Activated T-cell treated with anti-CD3 and anti-CD28 coated beads for 24 hours (primary cell): ENCODE results near the gene LAMB2.

Source experiments
- DNase-seq: peaks from one replicate; pipeline ENCODE4 v3.0.0-alpha.2; 2020; ENCODE audit warnings: low read depth

Gene LAMB2

DNA sequence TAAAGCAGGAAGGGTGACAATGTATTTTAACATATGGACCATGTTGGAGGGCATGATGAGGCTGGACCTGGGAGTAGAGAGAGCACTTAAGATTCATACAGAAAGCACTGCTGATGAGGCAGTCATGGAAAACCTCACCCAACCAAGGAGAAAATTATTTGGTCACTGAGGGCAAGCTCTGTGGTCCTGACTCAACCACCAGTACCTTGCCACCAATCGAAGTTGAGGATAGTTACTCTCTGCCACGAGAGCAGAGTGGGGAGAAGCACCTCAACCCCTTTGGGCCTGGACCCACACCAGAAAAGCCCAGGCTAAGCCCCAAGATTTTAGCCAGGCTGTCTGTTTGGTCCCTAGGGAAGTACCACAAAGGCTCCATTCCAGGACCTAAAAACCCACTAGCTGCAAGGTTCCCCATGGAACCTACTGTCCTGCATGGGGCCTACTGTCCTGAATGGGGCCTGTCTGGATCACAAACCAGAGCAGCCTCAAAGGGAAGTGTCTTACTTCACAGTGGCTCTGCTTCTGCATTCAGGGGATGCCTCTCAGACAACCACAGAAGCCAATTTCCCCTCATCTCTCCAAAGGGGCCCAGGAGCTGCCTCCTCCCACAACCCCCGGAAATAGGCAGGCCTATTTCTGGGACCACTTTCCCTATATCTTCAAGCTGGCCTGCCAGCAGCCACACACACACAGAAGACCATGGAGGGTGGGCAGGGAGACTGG, 29.1 kb upstream of the LAMB2 start:
- DNase-seq = no peak

GRCh38 chr3:49161197-49161596, 28.3 kb upstream of the LAMB2 start:
- DNase-seq = no peak

DNA sequence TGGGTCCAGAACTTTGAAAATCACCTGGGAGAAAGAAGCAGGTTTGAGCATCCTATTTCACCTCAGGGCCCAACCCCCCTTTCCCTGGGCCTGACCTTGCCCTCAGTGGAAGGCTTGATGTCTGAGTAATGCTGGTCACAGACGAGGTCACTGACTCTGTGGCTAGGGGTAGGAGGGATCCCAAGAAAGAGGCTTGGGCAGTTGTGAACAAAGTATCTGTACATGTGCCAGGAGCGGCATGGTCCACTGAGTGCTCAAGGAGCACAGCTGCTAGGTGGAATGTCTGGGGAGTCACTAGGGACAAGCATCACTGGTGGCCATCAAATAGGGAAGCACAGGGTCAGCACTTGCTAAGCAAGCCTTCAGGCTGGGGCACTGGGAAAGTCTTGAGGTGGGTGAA, 25.9 kb upstream of the LAMB2 start:
- no peak for DNase-seq

- peak; percentile 45 for DNase-seq
Observed at GRCh38 chr3:49158103-49158709, 25.4 kb upstream of the LAMB2 start.

- DNase-seq = no peak
Observed at GRCh38 chr3:49157289-49157688, 24.4 kb upstream of the LAMB2 start.

GRCh38 chr3:49153349-49153912, 20.6 kb upstream of the LAMB2 start:
- no peak for DNase-seq

GRCh38 chr3:49151610-49152009, 18.8 kb upstream of the LAMB2 start:
- no peak for DNase-seq

GRCh38 chr3:49148159-49148558, 15.3 kb upstream of the LAMB2 start:
- no peak for DNase-seq

DNA sequence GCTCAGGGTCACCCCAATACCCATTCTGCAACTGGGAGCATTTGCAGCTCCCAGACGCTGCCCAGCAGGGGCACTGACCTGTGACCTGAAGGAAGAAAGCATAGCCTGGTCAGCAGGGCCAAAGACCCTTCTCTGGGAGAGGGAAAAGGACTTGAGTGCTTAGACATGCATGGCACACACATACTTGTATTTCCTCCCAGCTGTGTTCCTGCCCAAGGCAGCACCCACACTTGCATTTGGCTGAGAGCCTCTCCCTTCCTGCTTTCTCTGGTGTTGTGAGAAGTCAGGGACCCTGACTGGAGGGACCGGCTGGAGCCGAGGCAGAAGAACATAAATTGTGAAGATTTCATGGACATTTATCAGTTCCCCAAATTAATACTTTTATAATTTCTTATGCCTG, 7.2 kb upstream of the LAMB2 start:
- DNase-seq = no peak

DNA sequence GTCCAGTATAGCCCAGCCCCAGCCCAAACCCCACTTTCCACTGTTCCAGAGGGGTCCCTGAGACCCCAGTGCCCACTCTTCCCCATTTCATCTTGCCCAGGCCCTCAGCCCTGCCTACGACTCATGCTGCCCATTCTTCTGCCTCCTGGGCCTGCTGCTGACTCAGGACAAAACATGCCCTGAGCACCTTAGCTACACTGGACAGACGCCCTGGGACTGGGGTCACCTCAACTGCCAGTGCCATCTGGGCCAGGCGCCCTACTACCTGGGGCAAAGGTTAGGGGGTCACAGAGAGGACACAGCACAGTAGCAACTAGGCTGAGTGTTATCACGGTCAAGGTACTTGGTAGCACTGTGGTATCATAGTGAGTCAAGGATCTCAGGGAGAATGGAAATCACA, 2.6 kb upstream of the LAMB2 start:
- no peak for DNase-seq

GRCh38 chr3:49134471-49135265, 1.8 kb upstream of the LAMB2 start:
- DNase-seq = no peak

GRCh38 chr3:49133226-49133951, 539 bp upstream of the LAMB2 start:
- DNase-seq = no peak

GRCh38 chr3:49132073-49132436, 795 bp downstream of the LAMB2 start:
- no peak for DNase-seq

- no peak for DNase-seq
Observed at GRCh38 chr3:49131576-49131975, 1.3 kb downstream of the LAMB2 start.

GRCh38 chr3:49131040-49131439, 1.8 kb downstream of the LAMB2 start:
- DNase-seq = no peak

DNA sequence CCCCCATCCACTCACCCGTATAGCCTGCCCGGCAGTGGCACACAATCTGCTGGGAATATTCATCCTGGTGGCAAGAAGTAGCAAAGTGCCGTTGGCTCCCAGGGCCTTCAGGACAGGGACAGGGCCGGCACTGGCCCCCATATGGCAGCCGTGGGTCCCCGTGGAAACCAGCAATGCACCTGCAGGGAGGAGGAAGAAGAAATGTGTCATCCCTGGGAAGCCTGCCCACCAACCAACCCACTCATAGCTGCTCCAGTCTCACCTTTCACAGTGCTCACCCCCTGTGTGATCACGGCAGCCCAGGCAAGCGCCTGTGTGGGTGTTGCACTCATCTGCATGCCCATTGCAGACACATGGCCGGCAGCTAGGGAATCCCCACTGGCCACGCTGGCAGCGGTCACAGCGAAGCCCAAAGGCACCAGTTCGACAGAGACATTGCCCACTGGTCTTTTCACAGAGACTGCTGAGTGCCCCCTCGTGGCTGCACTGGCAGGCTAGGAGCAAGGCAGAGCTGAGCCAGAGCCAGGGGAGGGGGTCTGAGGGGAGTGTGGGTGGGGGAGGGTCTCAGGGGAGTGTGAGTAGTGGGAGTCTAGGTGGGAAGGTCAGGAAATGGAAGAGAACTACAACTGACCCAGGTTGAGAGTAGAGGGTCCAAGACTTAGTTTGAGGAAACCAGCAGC, 7.7 kb downstream of the LAMB2 start:
- no peak for DNase-seq

DNA sequence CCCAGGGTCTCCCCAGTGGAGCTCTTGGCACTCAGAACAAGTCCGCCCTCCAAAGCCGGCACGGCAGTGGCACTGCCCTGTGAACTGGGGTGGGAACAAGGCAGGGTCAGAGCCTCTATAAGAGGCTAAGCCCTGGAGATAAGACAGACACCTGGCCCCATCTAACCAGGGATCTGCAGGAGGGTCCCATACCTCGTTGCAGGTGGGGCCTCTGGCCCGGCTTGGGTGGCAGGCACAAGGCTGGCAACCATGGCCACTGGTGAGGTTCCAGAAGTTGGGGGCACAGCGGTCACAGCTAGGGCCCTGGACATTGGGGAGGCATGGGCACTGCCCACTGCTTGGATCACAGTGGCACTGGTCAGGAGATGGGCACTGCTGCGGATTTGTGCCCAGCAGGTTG, 8.6 kb downstream of the LAMB2 start:
- DNase-seq = no peak

- no peak for DNase-seq
Observed at GRCh38 chr3:49123687-49124086, 9.2 kb downstream of the LAMB2 start.

GRCh38 chr3:49122886-49123545, 9.8 kb downstream of the LAMB2 start:
- DNase-seq = no peak

DNA sequence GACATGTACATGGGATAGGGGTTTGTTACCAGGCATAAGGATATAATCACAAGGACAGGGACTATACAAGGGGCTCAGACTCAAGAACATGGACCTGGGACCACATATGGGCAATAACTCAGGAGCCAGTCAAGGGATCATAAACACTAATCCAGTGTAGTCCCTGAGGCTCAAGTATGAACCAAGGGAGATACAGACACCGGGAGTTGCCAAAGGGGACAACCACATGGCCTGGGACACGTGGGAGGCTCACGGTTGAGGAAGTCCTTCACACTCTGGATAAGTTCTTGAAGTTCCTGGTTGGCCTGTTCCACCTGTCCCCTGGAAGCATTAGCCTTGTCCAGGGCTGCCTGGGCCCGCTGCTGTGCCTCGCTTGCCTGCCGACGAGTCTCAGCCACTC, 10.4 kb downstream of the LAMB2 start:
- DNase-seq = no peak

DNA sequence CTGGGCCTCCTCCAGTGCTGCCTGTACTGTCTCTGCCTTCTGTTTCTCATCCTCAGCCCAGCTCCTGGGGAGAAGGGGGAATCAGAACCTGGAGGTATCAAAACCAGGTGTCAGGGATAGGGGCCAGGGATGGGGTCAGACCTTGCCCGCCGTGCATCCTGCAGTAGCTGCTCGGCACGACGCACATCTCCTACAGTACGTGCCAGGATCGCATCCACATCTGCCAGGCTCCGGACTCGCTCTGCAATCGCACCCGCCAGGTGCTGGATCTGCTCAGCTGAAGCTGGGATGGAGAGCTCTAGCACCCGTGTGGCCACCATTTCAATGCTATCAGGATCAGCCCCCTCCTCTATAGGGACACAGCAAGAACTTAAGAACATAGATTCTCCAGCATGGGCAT, 10.8 kb downstream of the LAMB2 start:
- DNase-seq = no peak
